ENCODE data around the gene CRKL. TPM values are rescaled to one million over a fixed set of nuclear protein-coding genes. Genes with fewer than 3 reads are reported as not detected.

CRKL gene
- total RNA-seq, 1 experiment from 2014 or later = 45.8 TPM

GRCh38 chr22:20948989-20949388, 31.8 kb downstream of the CRKL start:
- no peaks in the 10 kb centered on the region for H3K9me2 ChIP-seq (ENCODE audit: insufficient read depth)
- H3K4me2 ChIP-seq = no peak overlapping the region
- no peak for TF ChIP-seq CTCF (conservative IDR thresholded peaks at IDR 0.05)
- no peak for TF ChIP-seq EZH2 (IDR thresholded peaks at IDR 0.05; ENCODE audit: low read depth)
- ChIA-PET CTCF (no interaction called here), POLR2A (ENCODE audit: unreplicated experiment) (no interaction called here)
- H3K9me3 ChIP-seq (ENCODE audit: insufficient read depth, low read depth) = no peaks in the 10 kb centered on the region
- intact Hi-C loops (cut with micrococcal nuclease; ENCODE audit: unreplicated experiment) = no loop called here
- H3K27ac ChIP-seq = no peak overlapping the region
- H3K4me3 ChIP-seq = no peak overlapping the region
- H3K36me3 ChIP-seq (ENCODE audit: low read depth) = no peaks in the 10 kb centered on the region; the same call in 1 of the 2 replicates
- no peaks in the 10 kb centered on the region for H3K27me3 ChIP-seq (ENCODE audit: insufficient read depth, low read depth)
- H3F3A ChIP-seq (ENCODE audit: insufficient read depth, low read depth) = peaks cover 36% of the 10 kb centered on the region; the same call in 1 of the 2 replicates
- no peaks in the 10 kb centered on the region for H3K4me1 ChIP-seq (replicated peaks; ENCODE audit: insufficient read depth)
- no peak for DNase-seq
- peaks cover 99% of the 10 kb centered on the region for H3K79me2 ChIP-seq (ENCODE audit: low read depth)
- H4K20me1 ChIP-seq (ENCODE audit: insufficient read depth) = peaks cover 34% of the 10 kb centered on the region
- H2AFZ ChIP-seq = no peak overlapping the region
- BruUV-seq (replicated peaks) = no TSS peak

GRCh38 chr22:20949698-20950183, 32.5 kb downstream of the CRKL start:
- Histone ChIP-seq H3K9me2 (ENCODE audit: insufficient read depth) (no peaks in the 10 kb centered on the region), H3K36me3 (ENCODE audit: low read depth) (no peaks in the 10 kb centered on the region; the same call in 1 of the 2 replicates), H2AFZ (no peak overlapping the region), H3K4me3 (no peak overlapping the region), H3K27ac (no peak overlapping the region), H3K79me2 (ENCODE audit: low read depth) (peaks cover 96% of the 10 kb centered on the region), H3F3A (ENCODE audit: insufficient read depth, low read depth) (peaks cover 38% of the 10 kb centered on the region; the same call in 1 of the 2 replicates), H4K20me1 (ENCODE audit: insufficient read depth) (peaks cover 28% of the 10 kb centered on the region), H3K9me3 (ENCODE audit: insufficient read depth, low read depth) (no peaks in the 10 kb centered on the region), H3K4me2 (no peak overlapping the region), H3K4me1 (replicated peaks; ENCODE audit: insufficient read depth) (no peaks in the 10 kb centered on the region), H3K27me3 (ENCODE audit: insufficient read depth, low read depth) (no peaks in the 10 kb centered on the region)
- TF ChIP-seq EZH2 (IDR thresholded peaks at IDR 0.05; ENCODE audit: low read depth) (no peak), CTCF (conservative IDR thresholded peaks at IDR 0.05) (no peak)
- DNase-seq = no peak
- ChIA-PET CTCF (no interaction called here), POLR2A (ENCODE audit: unreplicated experiment) (no interaction called here)
- BruUV-seq (replicated peaks) = TSS peak; percentile 5
- intact Hi-C loops (cut with micrococcal nuclease; ENCODE audit: unreplicated experiment) = no loop called here

GRCh38 chr22:20951151-20951931, 34.1 kb downstream of the CRKL start:
- Histone ChIP-seq H3K9me2 (ENCODE audit: insufficient read depth) (no peaks in the 10 kb centered on the region), H3K79me2 (ENCODE audit: low read depth) (peaks cover 80% of the 10 kb centered on the region), H3K27me3 (ENCODE audit: insufficient read depth, low read depth) (no peaks in the 10 kb centered on the region), H3K4me1 (replicated peaks; ENCODE audit: insufficient read depth) (peaks cover 9% of the 10 kb centered on the region; the same call in 1 of the 2 replicates), H3F3A (ENCODE audit: insufficient read depth, low read depth) (peaks cover 48% of the 10 kb centered on the region), H3K4me3 (no peak overlapping the region), H4K20me1 (ENCODE audit: insufficient read depth) (peaks cover 19% of the 10 kb centered on the region), H3K36me3 (ENCODE audit: low read depth) (no peaks in the 10 kb centered on the region; the same call in 1 of the 2 replicates), H3K9me3 (ENCODE audit: insufficient read depth, low read depth) (no peaks in the 10 kb centered on the region), H2AFZ (no peak overlapping the region), H3K27ac (no peak overlapping the region), H3K4me2 (no peak overlapping the region)
- BruUV-seq (replicated peaks) = no TSS peak
- CTCF ChIA-PET = no interaction called here
- no peak for TF ChIP-seq EZH2 (IDR thresholded peaks at IDR 0.05; ENCODE audit: low read depth)
- no peak for TF ChIP-seq CTCF (conservative IDR thresholded peaks at IDR 0.05)
- POLR2A ChIA-PET (ENCODE audit: unreplicated experiment) = interaction anchor here (0.6 to 0.7 kb wide), 4 partner anchors 28 to 95 kb away, joined by 3 to 10 read pairs (median 6); no protein-coding TSS in a partner anchor
- intact Hi-C loops (cut with micrococcal nuclease; ENCODE audit: unreplicated experiment) = no loop called here
- DNase-seq = no peak

Measured in PC-9 (cell line).